NCI-H748 treated with DMSO at 0.1 percent for 48 hours (cell line): ENCODE measurements around the gene WT1.

ENCODE experiments used
- DNase-seq: peaks from one replicate; lab custom pipeline; 2025; lab: John Stamatoyannopoulos, UW

WT1 gene

DNA sequence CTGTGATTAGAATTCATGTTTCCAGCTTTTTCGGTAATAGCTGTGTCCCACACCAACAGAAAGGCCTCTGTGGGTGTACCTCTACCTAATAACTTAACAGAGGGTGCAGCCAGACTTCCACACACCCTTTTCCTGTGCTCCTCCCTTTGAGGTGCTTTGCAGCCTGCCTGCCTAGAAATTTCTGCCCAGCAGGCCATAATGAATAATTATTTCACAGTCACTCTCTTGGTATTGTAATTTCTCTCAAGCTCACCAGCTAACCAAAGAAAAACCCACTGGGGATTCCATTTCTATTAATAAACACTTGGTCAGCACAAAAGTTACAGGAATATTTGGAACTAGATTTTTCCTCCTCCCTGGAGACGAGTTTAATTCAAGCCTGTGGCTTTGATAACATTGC lies 13.3 kb downstream of the WT1 start:
- DNase-seq: no peak

DNA sequence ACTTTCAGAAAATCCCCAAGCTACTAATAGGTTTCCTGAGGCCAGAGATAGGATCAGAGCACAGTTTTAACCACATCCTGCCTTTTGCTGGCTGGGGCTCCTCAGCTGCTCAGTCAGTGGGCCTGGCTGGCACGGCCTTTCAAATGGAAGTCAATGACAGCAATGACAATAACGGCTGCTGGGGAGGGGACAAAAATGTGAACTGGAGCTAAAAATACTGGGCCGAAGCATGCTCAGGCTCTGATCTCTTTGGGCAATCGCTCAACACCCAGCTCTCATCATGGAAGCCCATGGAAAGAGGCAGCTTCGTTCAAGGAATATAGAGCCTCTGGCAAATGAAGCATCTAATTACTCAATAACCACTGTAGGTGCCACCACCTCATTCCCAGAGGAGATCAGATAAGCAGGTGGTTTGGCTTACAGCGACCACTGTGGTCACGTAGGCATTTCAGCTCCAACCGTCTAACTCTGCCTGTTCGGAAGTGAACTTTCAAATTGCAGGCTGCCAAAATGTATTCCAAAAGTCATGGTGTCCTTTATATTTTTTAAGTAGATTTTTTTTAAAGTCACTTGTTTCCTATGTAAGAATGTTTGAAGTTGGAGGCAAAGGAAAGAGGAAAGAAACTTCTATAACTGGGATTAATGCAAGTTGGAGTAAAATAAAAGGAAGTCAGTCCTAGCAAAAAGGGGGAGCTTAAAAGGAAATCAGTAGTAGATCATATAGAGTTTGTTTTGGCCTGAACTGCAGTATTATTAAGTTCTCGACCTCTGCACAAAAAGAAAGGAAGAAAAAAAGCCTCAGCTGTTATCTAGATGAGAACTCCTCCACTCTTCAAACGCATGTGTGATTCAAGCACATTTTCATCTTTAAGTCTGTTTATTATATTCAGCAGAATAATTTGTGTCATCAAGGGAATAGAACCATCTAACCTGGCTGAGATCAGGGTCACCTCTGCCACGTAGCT lies 14.1 kb downstream of the WT1 start:
- DNase-seq: no peak

GRCh38 chr11:32420139-32420538 lies 15.2 kb downstream of the WT1 start:
- DNase-seq: no peak

GRCh38 chr11:32418836-32419235 lies 16.5 kb downstream of the WT1 start:
- DNase-seq: no peak

GRCh38 chr11:32417806-32418205 lies 17.5 kb downstream of the WT1 start:
- DNase-seq: no peak

DNA sequence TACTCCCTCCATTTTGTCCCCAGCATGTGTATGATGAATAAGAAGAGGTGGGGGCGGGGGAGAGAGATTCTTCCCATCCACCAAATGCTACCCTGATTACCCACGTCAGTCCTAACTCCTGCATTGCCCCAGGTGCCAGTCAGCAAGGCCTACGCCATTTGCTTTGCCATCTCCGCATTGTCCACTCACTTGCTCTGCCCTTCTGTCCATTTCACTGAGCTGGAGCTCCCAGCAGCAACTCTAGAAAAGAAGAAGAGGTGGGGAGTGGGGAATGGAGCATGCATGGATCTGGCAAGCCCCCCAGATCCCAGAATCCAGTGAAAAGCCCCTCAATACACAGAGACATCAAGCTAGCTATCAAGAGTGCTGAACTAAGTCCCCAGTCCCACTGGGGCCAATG lies 19.0 kb downstream of the WT1 start:
- no peak for DNase-seq

DNA sequence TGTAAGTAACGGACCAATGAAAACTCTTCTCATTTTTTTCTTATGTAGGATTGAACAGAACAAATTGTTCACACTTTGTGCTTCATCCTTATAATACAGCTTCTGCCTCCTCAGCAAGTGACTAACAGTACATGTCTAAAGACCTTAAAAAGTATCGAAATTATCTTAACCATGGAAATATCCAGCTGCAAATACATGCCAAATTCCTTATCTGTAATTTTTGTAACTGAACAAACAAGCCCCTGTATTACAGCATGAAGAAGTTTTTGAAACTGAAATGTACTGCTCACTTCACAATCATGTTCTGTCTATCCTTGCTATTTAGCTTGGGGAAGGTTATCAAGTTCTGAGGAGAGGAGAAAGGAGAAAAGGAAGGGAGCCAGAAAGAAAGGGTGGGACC lies 20.4 kb downstream of the WT1 start:
- no peak for DNase-seq

GRCh38 chr11:32411942-32412615 lies 23.3 kb downstream of the WT1 start:
- DNase-seq: no peak

GRCh38 chr11:32405592-32405991 lies 29.7 kb downstream of the WT1 start:
- DNase-seq: no peak

GRCh38 chr11:32402836-32403235 lies 32.5 kb downstream of the WT1 start:
- no peak for DNase-seq

GRCh38 chr11:32400670-32401369 lies 34.5 kb downstream of the WT1 start:
- no peak for DNase-seq

- DNase-seq: no peak
Measured at GRCh38 chr11:32400196-32400595, 35.1 kb downstream of the WT1 start.

- no peak for DNase-seq
Measured at GRCh38 chr11:32396991-32397390, 38.3 kb downstream of the WT1 start.

GRCh38 chr11:32396331-32396730 lies 39.0 kb downstream of the WT1 start:
- no peak for DNase-seq

- no peak for DNase-seq
Measured at GRCh38 chr11:32395127-32395526, 40.2 kb downstream of the WT1 start.

DNA sequence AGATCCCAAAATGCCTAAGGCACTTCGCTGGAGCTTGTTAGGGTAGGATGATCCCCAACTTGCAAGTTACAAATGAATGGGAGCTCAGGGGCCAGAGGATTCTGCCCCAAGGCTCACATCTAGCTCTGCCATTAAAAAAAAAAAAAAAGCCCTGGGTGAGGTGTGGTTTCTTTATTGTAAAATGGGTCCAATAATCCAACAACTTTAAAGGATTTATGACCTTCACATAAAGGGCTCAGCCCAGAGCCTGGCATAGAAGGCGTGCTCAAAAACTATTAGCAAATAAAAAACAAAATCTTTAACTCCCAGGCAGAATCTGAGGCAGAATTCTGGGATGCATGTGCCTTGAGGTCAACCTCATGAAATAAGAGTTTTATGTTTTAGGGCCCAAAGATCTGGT lies 42.5 kb downstream of the WT1 start:
- no peak for DNase-seq

DNA sequence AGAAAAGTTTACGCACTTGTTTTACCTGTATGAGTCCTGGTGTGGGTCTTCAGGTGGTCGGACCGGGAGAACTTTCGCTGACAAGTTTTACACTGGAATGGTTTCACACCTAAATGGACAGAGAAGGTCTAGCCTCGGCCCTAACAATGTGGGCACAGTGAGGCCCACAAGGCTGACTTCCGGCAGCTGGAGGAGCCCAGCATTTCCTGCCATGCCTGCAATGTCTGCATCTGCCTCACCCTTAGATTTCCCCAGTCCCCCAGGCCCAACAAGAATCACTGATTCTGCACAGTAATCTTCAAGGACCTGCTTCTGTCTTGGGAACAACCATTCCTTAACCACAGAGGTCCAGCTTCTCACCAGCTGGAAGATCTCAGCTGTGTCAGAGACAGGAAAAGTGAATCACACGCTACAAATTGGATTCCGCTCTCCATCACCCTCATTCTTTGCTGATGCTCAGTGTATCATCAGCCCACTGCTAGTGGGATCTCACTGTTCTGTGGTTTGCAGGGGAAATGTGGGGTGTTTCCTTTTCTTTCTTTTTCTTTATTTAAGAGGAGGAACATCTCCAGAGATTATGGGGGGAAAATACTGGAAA lies 43.3 kb downstream of the WT1 start:
- no peak for DNase-seq

DNA sequence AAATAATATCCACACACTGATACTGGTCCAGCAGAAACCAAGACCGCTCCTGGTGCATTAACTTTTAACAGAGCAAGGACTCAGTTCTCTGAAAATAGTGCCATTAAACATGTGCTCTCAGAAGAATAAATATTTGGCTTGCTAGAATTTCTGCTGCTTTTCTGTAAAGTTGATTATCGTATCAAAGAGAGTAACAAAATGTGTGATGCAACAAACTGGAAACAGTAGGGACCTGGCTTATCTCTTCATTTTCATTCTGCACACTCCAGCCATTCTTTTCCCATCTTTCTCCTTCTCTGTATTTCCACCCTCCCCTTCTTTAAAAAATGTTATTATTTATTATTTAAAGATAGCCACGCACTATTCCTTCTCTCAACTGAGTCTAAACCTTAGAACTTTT lies 43.9 kb downstream of the WT1 start:
- no peak for DNase-seq

- DNase-seq: no peak
Measured at GRCh38 chr11:32390712-32391111, 44.6 kb downstream of the WT1 start.

DNA sequence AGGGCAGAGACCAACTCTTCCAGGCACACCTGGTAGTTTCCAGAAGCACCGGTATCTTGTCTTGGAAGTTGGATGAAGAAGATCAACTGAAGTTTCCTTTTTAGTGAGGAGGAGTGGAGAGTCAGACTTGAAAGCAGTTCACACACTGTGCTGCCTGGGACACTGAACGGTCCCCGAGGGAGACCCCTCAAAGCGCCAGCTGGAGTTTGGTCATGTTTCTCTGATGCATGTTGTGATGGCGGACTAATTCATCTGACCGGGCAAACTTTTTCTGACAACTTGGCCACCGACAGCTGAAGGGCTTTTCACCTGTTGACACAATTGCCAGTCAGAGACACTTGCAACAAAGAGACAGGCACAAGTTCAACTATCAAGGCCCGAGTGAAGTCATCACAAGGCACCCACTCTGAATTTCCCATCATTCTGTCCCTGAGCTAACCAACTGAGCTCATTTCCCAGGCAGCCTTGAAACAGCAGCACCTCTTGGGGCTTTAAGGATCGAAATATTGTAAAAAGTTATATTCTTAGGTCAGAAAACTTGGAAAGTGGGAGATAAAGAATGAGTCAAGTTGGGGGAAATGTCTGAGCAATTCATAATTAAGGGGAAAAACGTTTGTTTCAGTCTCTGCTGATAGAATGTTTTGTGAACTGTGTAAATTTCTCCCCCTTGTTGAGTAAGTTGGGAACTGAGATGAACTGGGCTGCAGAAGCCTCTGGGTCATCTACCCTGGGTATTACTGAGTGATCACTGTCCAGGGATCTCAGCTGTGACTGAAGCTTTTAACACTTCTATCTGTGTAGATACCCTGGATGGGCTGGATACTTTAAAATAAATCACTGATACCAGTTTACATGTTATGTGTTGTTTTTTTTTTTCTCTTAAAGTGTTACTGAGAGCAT lies 46.2 kb downstream of the WT1 start:
- no peak for DNase-seq

DNA sequence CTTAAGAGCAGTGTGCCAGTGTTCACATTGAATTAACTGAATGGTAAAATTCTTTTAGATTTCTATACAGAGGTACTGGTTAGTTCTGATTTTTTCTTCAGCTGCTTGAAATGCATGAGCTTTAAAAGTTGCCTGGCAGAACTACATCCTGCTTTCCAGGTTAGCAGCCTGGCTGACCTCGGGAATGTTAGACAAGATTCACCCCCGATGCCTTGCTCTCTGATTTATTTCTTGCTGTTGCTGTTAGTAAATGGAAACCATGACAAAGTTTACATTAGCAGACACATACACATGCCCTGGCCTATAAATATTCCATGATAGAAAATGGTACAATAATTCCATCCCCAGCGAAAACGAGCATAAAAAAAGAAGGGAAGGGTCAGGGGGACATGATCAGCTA lies 47.0 kb downstream of the WT1 start:
- no peak for DNase-seq
